ENCODE measurements around the gene SHC1. TPM values are rescaled to one million over a fixed set of nuclear protein-coding genes. Genes with fewer than 3 reads are reported as not detected.
A peak's percentile ranks its signal among the peaks of the same experiment; 100 is the strongest.

Gene SHC1
- total RNA-seq, 2 experiments from 2014 or later = 69.6 to 72.4 TPM

GRCh38 chr1:154926201-154926600 is 44.3 kb downstream of the SHC1 start:
- H3K27ac Mint-ChIP-seq = peak overlapping the region; percentile 86
- H3K36me3 Mint-ChIP-seq (ENCODE audit: low read depth) = peaks cover 55% of the 10 kb centered on the region
- H3K9me3 Mint-ChIP-seq (ENCODE audit: insufficient read depth) = no peaks in the 10 kb centered on the region
- no peak for DNase-seq
- CTCF ChIA-PET = interaction anchor here (1.5 kb wide), 1 partner anchor 10 kb away, joined by 7 read pairs; the partner anchor contains the start of gene PMVK
- no peak for ATAC-seq
- no peaks in the 10 kb centered on the region for H3K27me3 Mint-ChIP-seq (ENCODE audit: low read depth)
- H3K4me3 Mint-ChIP-seq = no peak overlapping the region
- POLR2A ChIA-PET = interaction anchor here (2.5 kb wide), 1 partner anchor 10 kb away, joined by 12 read pairs; the partner anchor contains the start of gene PMVK
- H3K4me1 Mint-ChIP-seq (ENCODE audit: low read depth) = peaks cover 19% of the 10 kb centered on the region

GRCh38 chr1:154925335-154926170 is 45.0 kb downstream of the SHC1 start:
- H3K27me3 Mint-ChIP-seq (ENCODE audit: low read depth) = no peaks in the 10 kb centered on the region
- H3K9me3 Mint-ChIP-seq (ENCODE audit: insufficient read depth) = no peaks in the 10 kb centered on the region
- peaks cover 52% of the 10 kb centered on the region for H3K36me3 Mint-ChIP-seq (ENCODE audit: low read depth)
- H3K27ac Mint-ChIP-seq = peak overlapping the region; percentile 86
- peaks cover 19% of the 10 kb centered on the region for H3K4me1 Mint-ChIP-seq (ENCODE audit: low read depth)
- ChIA-PET CTCF (interaction anchor here (1.5 kb wide), 1 partner anchor 11 kb away, joined by 7 read pairs; the partner anchor contains the start of gene PMVK), POLR2A (interaction anchor here (2.5 kb wide), 1 partner anchor 11 kb away, joined by 12 read pairs; the partner anchor contains the start of gene PMVK)
- no peak overlapping the region for H3K4me3 Mint-ChIP-seq
- ATAC-seq (no peak), DNase-seq (no peak)

DNA sequence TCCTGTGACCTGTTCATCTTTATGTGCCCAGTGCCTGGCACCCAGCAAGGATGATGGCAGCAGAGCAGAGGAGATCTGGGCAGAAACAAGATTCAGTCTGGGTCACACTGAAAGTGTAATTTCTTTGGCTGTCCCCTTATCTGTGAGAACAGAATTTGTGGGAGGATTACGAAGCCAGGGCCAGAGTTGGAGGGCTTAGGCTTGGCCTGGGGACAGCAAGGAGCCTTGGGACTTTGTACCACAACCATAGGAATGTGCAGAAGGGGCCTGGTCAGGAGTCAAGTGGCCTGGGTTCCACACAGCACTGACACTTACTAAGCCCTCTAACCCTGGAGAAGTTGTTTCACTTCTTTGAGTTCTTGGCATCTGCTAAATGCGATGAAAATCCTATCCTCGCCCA is 46.9 kb downstream of the SHC1 start:
- H3K27ac Mint-ChIP-seq = no peak overlapping the region
- CTCF ChIA-PET = no interaction called here
- no peak for DNase-seq
- peaks cover 19% of the 10 kb centered on the region for H3K4me1 Mint-ChIP-seq (ENCODE audit: low read depth)
- POLR2A ChIA-PET = no interaction called here
- peaks cover 44% of the 10 kb centered on the region for H3K36me3 Mint-ChIP-seq (ENCODE audit: low read depth)
- H3K27me3 Mint-ChIP-seq (ENCODE audit: low read depth) = no peaks in the 10 kb centered on the region
- H3K4me3 Mint-ChIP-seq = no peak overlapping the region
- no peak for ATAC-seq
- H3K9me3 Mint-ChIP-seq (ENCODE audit: insufficient read depth) = no peaks in the 10 kb centered on the region

GRCh38 chr1:154913273-154913672 is 57.3 kb downstream of the SHC1 start:
- ChIA-PET POLR2A (no interaction called here), CTCF (interaction anchor here (1.0 kb wide), 1 partner anchor 8 kb away, joined by 3 read pairs; no protein-coding TSS in a partner anchor)
- no peak overlapping the region for H3K4me3 Mint-ChIP-seq
- H3K9me3 Mint-ChIP-seq (ENCODE audit: insufficient read depth) = peaks cover 5% of the 10 kb centered on the region
- H3K4me1 Mint-ChIP-seq (ENCODE audit: low read depth) = no peaks in the 10 kb centered on the region
- H3K27me3 Mint-ChIP-seq (ENCODE audit: low read depth) = peaks cover 3% of the 10 kb centered on the region
- DNase-seq (no peak), ATAC-seq (no peak)
- H3K27ac Mint-ChIP-seq = no peak overlapping the region
- peaks cover 16% of the 10 kb centered on the region for H3K36me3 Mint-ChIP-seq (ENCODE audit: low read depth)

DNA sequence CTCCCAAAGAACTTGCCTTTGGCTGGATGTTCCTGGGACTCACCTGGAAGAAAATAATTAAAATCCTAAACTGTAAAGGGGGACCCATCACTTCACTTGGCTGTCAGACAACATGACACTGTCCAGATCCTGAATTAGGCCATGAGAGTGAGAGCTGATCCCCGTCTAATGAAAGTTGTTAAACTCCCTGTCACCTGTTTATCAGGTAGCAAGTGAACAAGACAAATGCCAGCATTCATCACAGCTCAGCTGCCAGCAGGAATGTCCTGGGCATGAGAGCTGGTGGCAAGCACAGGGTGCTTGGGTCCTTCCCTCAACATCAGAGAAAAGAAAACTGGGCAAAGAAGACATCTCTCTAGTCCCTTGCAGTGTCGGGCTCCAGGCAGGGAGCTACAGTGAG is 57.8 kb downstream of the SHC1 start:
- ChIA-PET POLR2A (interaction anchor here (1.0 kb wide), 1 partner anchor 23 kb away, joined by 3 read pairs; no protein-coding TSS in a partner anchor), CTCF (interaction anchor here (1.0 kb wide), 1 partner anchor 8 kb away, joined by 3 read pairs; no protein-coding TSS in a partner anchor)
- no peak overlapping the region for H3K4me3 Mint-ChIP-seq

More for the DNA sequence above, 57.8 kb downstream of the SHC1 start:
- H3K27ac Mint-ChIP-seq = no peak overlapping the region
- H3K27me3 Mint-ChIP-seq (ENCODE audit: low read depth) = peaks cover 3% of the 10 kb centered on the region
- peaks cover 16% of the 10 kb centered on the region for H3K36me3 Mint-ChIP-seq (ENCODE audit: low read depth)
- ATAC-seq = no peak
- peaks cover 5% of the 10 kb centered on the region for H3K9me3 Mint-ChIP-seq (ENCODE audit: insufficient read depth)
- no peaks in the 10 kb centered on the region for H3K4me1 Mint-ChIP-seq (ENCODE audit: low read depth)
- DNase-seq = no peak

Small RNA genes lying within 50 kb of the gene (microRNA-seq; reads per million reads assigned to microRNA genes)
- not detected for gene MIR4258

Other genes with a start within 250 kb of the SHC1 start
- not detected for gene KCNN3, start 100.5 kb downstream of the SHC1 start, total RNA-seq
- 10 to 100 TPM; 40.9 to 43.8 TPM for gene PMVK, start 34.0 kb downstream of the SHC1 start, total RNA-seq
- gene PBXIP1, start 14.6 kb downstream of the SHC1 start, total RNA-seq = 10 to 100 TPM; 44.5 to 48.2 TPM
- 10 to 100 TPM; 40.2 to 43.9 TPM for gene PYGO2, start 9.0 kb downstream of the SHC1 start, total RNA-seq
- 100 to 1,000 TPM; 151 to 153 TPM for gene CKS1B, start 3.9 kb upstream of the SHC1 start, total RNA-seq
- 10 to 100 TPM; 39.8 to 45.2 TPM for gene FLAD1, start 12.6 kb upstream of the SHC1 start, total RNA-seq
- gene LENEP, start 22.8 kb upstream of the SHC1 start, total RNA-seq = 1 to 10 TPM in 1 of 2 experiments, under 1 TPM in 1; 0.91 to 1.1 TPM
- 10 to 100 TPM; 35.5 to 42.5 TPM for gene ZBTB7B, start 32.1 kb upstream of the SHC1 start, total RNA-seq
- gene DCST2, start 63.0 kb upstream of the SHC1 start, total RNA-seq = under 1 TPM; 0.24 to 0.37 TPM
- not detected for gene DCST1, start 63.1 kb upstream of the SHC1 start, total RNA-seq
- 10 to 100 TPM; 29.7 to 29.8 TPM for gene ADAM15, start 80.6 kb upstream of the SHC1 start, total RNA-seq
- gene EFNA4, start 93.0 kb upstream of the SHC1 start, total RNA-seq = 1 to 10 TPM; 7.8 to 9.7 TPM
- gene EFNA3, start 108.1 kb upstream of the SHC1 start, total RNA-seq = 1 to 10 TPM; 3.8 to 5.5 TPM
- not detected for gene EFNA1, start 157.1 kb upstream of the SHC1 start, total RNA-seq
- 10 to 100 TPM; 37.5 to 38.9 TPM for gene SLC50A1, start 165.1 kb upstream of the SHC1 start, total RNA-seq
- 10 to 100 TPM; 53.2 to 57.7 TPM for gene DPM3, start 169.8 kb upstream of the SHC1 start, total RNA-seq
- 100 to 1,000 TPM; 170 to 190 TPM for gene KRTCAP2, start 202.6 kb upstream of the SHC1 start, total RNA-seq
- 10 to 100 TPM; 14.6 TPM for gene TRIM46, start 203.1 kb upstream of the SHC1 start, total RNA-seq
- gene THBS3, start 237.2 kb upstream of the SHC1 start, total RNA-seq = 10 to 100 TPM; 13.4 to 15.0 TPM
- 10 to 100 TPM; 43.0 to 46.3 TPM for gene MTX1, start 237.9 kb upstream of the SHC1 start, total RNA-seq